ENCODE measurements around the gene SUN5.
"Not testable (repeated sequence)": the region's sequence is repeated elsewhere in the genome, so short reads cannot be mapped to it uniquely, and the experiment has no call there.

Gene SUN5

GRCh38 chr20:32960849-32961731 is 43.1 kb downstream of the SUN5 start:
- ATAC-seq: no peak

- ATAC-seq: no peak
Measured at GRCh38 chr20:32960222-32960518, 44.1 kb downstream of the SUN5 start.

GRCh38 chr20:32959351-32960221 is 44.6 kb downstream of the SUN5 start:
- no peak for ATAC-seq

- no peak for ATAC-seq
Measured at GRCh38 chr20:32958574-32958973, 45.7 kb downstream of the SUN5 start.

GRCh38 chr20:32957459-32957858 is 46.8 kb downstream of the SUN5 start:
- no peak for ATAC-seq

- not testable (repeated sequence) for ATAC-seq
Measured at GRCh38 chr20:32950539-32950938, 53.7 kb downstream of the SUN5 start.

- ATAC-seq: no peak
Measured at GRCh38 chr20:32946629-32947028, 57.6 kb downstream of the SUN5 start.

GRCh38 chr20:32945710-32946221 is 58.5 kb downstream of the SUN5 start:
- ATAC-seq: peak; percentile 81 to 84

GRCh38 chr20:32943490-32944052 is 60.7 kb downstream of the SUN5 start:
- ATAC-seq: no peak

- no peak for ATAC-seq
Measured at GRCh38 chr20:32941155-32941885, 62.9 kb downstream of the SUN5 start.

GRCh38 chr20:32934580-32934979 is 69.7 kb downstream of the SUN5 start:
- no peak for ATAC-seq
